Retinal pigment epithelial cell (primary cell): ENCODE data around the gene HACD3.
"Not testable (repeated sequence)": the region's sequence is repeated elsewhere in the genome, so short reads cannot be mapped to it uniquely, and the experiment has no call there.

ENCODE experiments used
- DNase-seq: peaks from one replicate; pipeline ENCODE4 v3.0.0-alpha.2; 2010; ENCODE audit warnings: low read depth
- H3K4me3 ChIP-seq: 2 replicates; pipeline ENCODE4 v1.5.1; 2011; ENCODE audit warnings: mild to moderate bottlenecking, low read length, control low read depth, moderate library complexity
- TF ChIP-seq, protein P1 (sequence below): conservative IDR thresholded peaks from 2 replicates; pipeline ENCODE4 v1.5.1; 2011; ENCODE audit warnings: low read depth, low read length, control low read depth, inconsistent platforms

The HACD3 gene

DNA sequence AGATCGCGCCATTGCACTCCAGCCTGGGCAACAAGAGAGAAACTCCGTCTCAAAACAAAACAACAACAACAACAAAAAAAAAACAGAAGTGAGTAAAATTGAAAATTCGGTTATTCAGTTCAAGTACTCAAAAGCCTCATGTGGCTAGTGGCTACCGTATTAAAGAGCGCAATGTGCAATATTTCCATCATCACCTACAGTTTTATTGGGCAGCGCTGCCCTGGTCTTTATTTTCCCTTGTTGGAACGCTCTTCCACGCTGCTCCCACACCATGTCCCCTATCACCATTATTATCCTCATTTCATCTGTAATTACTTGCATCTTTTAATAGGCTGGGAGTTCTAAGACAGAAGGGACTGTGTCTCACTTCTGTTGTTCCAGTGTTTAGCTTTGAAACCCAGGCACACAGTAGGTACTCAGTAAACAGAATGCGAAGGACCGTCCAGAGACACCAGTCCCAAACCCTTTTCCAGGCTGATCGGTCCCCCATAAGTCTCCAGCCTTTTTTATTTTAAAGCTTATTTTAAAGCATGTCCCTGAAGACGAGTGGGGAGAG, 423 bp upstream of the HACD3 start:
- TF ChIP-seq, protein P1, sequence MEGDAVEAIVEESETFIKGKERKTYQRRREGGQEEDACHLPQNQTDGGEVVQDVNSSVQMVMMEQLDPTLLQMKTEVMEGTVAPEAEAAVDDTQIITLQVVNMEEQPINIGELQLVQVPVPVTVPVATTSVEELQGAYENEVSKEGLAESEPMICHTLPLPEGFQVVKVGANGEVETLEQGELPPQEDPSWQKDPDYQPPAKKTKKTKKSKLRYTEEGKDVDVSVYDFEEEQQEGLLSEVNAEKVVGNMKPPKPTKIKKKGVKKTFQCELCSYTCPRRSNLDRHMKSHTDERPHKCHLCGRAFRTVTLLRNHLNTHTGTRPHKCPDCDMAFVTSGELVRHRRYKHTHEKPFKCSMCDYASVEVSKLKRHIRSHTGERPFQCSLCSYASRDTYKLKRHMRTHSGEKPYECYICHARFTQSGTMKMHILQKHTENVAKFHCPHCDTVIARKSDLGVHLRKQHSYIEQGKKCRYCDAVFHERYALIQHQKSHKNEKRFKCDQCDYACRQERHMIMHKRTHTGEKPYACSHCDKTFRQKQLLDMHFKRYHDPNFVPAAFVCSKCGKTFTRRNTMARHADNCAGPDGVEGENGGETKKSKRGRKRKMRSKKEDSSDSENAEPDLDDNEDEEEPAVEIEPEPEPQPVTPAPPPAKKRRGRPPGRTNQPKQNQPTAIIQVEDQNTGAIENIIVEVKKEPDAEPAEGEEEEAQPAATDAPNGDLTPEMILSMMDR: no peak
- no peak for DNase-seq
- peak overlapping the region; percentile 58 for H3K4me3 ChIP-seq

DNA sequence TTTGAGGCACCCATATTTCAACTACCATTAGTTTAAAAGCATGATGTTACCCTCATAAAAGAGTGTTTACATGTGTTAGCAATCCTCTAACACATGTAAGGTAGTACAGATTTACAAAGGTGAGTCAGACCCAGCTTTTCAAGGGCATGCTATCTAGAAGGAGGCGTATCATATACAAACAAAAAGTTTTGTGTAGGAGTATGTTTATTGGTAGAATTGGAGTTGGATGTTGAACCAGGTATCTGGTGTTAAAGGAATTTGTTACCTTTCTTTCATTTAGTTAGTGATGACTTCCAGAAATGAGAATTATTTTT, 2.4 kb downstream of the HACD3 start:
- DNase-seq: no peak
- TF ChIP-seq, protein P1: no peak

DNA sequence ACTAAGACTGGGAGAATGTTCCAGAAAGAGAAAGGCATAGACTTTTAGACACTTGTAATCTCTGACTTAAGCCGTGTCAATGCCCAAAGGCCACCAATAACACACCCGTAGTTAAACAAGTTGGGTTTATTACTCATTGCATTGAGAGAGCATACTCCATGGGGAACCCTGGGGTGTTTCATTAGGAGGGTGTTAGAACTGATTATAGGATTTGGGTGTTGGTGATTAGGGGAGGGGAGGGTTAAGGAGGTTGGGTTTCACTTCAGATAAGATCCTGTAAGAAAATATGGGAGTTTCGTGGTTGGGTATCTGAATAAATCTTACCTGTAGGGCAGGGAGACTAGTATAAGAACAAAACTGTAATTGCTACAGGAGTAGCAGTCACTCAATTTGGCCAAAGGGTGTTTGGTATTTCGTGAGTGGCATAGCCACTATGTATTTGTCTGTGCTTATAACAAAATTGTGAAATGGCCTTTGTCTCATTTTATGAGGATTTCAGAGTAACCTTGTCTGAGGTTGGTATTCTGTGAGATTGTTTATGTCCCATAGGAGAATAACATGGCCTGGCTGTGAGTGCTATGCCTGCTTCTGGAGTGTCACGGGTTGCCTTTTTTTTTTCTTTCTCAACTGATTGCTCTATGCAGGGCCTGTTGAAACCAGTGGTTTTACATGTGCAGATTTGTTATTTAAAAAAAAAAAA, 2.9 kb downstream of the HACD3 start:
- no peak for DNase-seq
- H3K4me3 ChIP-seq: no peak overlapping the region
- TF ChIP-seq, protein P1: no peak

More for the DNA sequence above, 2.4 kb downstream of the HACD3 start:
- H3K4me3 ChIP-seq: no peak overlapping the region

DNA sequence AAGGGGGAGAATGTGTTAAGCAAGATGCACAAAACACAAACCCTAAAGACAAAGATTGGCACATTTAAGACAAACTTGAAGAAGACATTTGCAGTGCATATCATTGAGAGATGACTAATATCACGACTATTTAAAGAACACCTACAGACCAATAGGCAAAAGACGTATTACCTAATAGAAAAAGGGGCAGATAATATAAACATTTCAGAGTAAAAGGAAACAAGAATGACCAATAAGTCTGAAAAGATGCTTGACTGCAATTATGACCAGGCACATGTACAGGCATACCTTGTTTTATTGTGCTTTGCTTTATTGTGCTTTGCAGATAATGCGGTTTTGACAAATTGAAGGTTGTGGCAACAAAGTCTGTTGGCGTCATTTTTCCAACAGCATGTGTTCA, 4.9 kb downstream of the HACD3 start:
- H3K4me3 ChIP-seq: no peak overlapping the region
- TF ChIP-seq, protein P1: no peak
- no peak for DNase-seq

DNA sequence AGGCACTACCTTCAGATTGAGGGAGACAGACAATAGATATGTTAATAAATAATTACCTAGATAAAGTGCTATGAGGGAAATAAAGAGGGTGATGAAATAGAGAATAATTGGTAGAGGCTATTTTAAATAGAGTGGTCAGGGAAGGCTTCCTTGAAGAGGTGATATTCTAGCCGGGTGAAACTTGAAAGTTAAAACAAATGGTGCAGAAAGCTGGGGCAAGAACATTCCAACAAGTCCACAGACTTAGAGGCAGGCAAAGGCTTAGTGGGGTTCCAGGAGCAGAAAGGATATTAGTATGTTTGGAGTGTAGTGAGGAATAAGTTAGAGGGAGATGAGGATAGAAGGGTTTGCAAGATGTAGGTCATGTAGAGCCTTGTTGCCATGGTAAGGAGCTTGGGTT, 10.1 kb downstream of the HACD3 start:
- no peak overlapping the region for H3K4me3 ChIP-seq
- TF ChIP-seq, protein P1: no peak
- DNase-seq: no peak

DNA sequence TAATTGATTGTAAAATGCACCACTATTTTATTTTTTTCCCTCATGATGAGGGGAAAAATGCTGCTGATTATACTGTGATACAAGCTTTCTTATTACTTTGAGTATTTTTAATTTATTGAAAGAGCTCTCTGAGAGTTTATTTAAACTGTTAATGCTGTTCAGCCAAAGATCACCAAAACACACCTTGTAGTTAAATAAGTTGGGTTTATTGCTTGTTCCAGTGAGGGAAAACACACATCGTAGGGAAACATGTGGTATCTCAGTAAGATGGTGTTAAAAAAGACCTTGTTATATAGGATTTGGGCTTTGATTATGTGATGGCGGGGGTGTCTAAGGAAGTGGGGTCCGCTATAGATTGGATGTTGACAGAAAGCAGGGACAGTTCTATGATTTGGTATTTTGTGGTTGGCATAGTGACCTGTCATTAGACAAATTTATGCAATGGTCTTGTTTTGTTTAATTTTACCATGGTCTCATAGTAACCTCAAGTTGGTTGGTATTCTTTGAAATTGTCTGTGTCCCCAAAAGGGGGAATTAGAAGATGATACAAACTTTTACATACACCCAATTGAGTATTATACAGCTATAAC, 11.1 kb downstream of the HACD3 start:
- no peak for DNase-seq
- TF ChIP-seq, protein P1: no peak
- H3K4me3 ChIP-seq: no peak overlapping the region

DNA sequence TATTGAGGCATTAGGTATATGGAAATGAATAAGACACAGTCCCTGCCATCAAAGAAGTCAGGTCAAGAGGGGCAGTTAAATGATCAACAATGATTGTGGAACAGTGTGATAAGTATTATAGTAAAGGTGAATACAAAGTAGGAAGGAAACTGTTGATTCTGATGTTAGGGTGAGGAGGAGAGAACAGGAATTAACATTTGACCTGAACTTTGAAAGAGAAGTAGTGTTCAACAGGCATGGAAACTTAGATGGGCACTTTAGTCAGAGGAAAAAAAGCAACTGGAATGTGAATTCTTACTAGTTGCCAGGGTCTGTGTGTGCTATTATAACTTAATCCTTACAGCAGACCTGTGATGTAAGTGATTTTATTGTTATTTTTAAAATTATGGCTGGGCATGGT, 17.6 kb downstream of the HACD3 start:
- TF ChIP-seq, protein P1: no peak
- peak; percentile 43 for DNase-seq
- H3K4me3 ChIP-seq: no peak overlapping the region

DNA sequence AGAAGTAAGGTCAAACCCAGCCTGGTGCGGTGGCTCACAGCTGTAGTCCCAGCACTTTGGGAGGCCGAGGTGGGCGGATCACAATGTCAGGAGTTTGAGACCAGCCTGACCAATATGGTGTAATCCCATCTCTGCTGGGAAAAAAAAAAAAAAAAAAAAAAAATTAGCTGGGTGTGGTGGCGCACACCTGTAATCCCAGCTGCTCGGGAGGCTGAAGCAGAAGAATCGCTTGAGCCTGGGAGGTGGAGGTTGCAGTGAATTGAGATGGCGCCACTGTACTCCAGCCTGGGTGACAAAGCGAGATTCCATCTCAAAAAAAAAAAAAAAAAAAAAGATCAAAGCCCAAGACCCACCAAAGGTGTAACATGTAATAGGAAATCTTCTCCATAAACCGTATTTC, 19.0 kb downstream of the HACD3 start:
- DNase-seq: not testable (repeated sequence)

More for the DNA sequence above, 19.0 kb downstream of the HACD3 start:
- H3K4me3 ChIP-seq: not testable (repeated sequence)
